ENCODE measurements around the gene DENND4B.
"Not testable (repeated sequence)": the region's sequence is repeated elsewhere in the genome, so short reads cannot be mapped to it uniquely, and the experiment has no call there.

Gene DENND4B

GRCh38 chr1:153928245-153928644 lies 18.3 kb downstream of the DENND4B start:
- DNase-seq, result no peak

GRCh38 chr1:153926405-153926804 lies 20.1 kb downstream of the DENND4B start:
- no peak for DNase-seq

DNA sequence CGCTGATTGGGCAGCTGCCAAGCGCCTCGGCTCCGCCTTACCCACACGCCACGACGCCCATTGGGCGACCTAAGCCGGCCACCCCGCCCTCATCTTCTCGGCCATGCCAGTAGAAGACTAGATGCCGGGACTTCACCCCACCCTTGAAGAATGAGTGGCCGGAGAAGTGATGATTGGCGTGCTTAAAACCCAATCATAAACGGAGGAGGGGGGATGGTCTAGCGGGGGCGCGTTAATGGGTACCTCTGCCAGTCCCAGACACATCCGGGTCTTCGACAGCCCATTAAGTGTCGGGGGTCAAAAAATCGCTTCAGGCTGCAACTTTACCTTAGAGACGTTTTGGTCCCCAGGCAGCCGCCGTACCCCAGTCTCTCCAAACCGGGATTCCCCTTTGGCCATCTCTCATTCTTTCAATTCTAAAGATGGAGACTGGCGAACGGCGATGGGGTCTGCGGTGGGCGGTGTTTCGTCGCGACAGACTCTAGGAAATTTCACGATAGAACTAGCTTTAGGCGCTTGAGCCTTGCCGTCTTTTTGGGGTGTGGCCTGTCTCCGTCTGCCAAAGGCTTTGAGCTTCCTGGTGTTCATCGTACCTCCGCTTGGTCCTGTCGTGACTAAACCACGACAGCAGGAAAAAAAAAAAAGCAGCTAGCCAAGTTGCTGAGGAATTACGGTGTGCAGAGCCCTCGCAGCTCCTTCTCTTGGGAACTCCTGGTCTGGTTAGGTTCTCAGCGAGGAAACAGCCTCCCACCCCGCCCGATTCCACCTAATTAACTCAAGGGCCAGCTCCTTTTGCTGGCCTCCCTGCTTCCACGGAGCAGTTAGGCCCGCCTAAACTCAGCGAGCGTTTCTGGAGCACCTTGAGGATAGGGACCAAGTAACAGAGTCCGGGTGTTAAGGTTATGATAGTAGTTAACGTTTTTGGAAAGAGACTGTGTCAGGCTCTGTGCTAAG lies 23.3 kb downstream of the DENND4B start, which contains the start of gene GATAD2B:
Gene GATAD2B (minus strand): TSS at position 1 of the 954 bp plus-strand sequence. CDS start 94,625 bp downstream, outside the sequence.
- peak; percentile 100 for DNase-seq

DNA sequence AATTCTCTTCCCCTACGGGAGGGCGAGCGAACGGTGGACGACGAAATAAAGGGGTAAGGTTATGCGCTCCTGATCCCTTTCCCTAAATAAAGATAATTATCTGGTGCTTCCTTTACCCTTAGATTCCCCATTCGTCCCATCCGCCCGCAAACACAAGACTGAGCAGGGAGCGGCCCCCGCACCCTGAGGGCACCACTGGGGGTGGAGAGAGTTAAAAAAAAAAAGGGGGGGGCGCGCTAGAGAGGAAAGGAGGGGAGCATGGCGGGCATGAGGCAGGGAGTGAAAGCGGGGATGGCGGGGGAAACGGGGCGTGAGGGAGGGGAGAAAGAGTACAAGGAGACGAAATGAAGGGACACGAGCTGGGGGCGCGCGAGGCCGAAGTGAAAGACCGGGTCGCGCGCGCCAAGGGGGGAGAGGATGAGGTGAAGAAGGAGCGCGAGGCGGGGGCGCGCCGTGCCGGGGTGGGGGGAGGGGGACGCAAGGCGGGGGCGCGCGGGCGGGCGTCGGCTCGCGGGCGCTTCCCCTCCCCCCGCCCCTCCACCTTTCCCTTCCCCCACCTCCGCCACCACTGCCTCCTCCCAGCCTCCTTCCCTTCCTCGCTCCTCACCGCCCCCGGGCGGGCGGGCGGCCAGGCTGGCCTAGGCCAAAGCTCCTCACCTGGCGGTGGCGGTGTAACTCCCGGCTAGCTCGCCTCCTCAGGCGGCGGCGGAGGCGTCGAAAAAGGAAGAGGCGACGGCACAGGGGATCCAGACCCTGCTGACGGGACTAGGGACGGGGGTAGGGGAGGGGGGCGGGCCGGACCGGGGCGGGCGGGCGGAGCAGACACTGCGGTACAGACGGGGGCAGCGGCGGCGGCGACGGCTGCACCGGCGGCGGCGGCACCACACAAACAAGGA lies 24.2 kb downstream of the DENND4B start:
- DNase-seq, result peak; percentile 23

DNA sequence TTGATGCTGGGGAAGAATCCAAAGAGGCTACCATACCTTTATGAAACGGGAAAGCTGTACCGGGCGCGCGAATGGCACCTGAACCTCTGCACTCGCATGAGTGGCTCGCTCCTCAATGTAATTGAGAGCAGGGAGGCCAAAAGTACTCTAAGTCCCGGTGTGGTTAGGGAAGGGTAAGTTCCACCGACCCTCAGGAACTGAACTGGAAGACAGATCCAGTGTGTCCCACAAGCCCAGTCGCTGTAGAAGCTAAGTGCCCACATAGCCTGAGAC lies 24.8 kb downstream of the DENND4B start:
- DNase-seq, result no peak

DNA sequence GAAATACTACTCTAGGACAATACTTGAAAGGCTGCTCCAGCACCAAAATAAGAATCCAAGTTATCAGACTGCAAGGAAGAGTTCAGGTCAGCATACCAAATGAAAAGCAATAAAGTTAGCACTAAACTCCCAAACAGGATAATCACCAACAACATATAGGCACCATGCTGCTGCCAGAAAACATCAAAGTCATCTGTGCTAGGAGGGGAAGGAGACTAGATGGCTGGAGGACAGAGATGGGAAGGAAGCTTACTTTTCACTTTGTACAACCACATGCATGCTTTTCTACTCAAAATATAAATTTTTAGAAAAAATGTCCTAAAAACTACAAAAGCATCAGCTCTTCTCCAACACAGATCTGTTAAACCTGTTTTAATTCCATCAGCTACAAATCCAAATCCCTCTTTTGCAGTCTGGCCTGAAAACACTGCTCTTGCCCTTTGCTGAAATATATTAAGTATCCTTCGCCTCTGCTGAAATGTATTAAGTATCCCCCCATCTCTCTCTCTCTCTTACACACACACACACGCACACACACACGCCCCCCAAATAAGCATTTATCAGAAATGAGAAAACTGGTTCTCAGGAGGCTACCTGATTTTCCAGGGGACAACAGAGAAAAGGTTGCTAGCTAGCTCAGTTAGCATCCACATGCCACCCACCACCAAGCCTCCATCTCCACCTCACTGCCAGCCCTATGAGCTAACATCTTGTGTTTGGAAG lies 25.3 kb downstream of the DENND4B start:
- no peak for DNase-seq

DNA sequence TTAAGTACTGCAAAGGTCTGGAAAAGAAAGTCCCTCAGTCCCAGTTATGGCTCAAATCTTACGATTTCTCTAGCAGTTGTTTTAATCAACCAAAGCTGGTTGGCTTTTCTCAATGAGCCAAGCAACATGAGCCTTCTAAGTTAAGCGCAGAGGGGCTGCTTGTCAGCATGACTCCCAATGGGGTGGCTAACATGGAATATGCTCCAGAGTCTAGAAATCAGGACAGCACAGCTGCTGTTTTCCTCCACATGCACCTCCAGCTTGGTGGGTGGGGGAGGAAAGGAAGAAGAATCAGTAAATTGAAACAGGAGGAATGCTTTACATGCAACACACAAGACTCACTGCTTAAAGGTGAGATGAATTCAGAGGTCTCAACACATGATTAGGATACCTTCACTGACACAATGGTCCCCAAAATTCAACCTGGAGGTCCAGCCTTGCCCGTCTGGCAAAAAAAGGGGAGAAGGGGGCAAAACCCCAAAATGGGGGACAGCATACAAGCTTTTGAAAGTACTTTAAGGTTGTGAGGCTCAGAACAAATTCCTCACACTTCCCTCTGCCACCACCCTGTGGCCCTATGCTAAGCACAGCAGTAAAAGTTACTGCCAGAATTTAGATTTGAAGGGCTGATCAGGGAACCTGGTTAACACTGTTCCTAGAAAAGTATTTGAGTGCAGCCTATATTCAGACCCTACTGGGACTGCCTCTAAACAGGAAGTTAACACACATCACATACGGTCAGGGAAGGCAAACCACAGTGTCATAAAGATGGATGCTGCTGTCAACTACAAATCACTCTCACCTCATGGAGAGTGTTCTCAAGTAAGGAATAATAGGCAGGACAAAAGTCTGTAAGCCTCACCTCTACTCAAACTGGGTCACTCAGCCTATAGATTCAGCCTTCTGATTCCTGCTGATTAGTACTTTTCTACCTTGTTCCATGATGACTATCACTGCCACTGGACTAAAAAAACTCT lies 26.4 kb downstream of the DENND4B start:
- DNase-seq, result no peak

GRCh38 chr1:153916297-153916696 lies 30.2 kb downstream of the DENND4B start:
- no peak for DNase-seq

- DNase-seq, result no peak
These were observed 34.2 kb downstream of the DENND4B start for GRCh38 chr1:153912349-153912748.

- DNase-seq, result not testable (repeated sequence)
These were observed 36.0 kb downstream of the DENND4B start for GRCh38 chr1:153910560-153910959.

- DNase-seq, result no peak
These were observed 38.4 kb downstream of the DENND4B start for GRCh38 chr1:153908071-153908470.

GRCh38 chr1:153907134-153907533 lies 39.4 kb downstream of the DENND4B start:
- DNase-seq, result no peak

- DNase-seq, result no peak
These were observed 40.1 kb downstream of the DENND4B start for GRCh38 chr1:153906396-153906795.

DNA sequence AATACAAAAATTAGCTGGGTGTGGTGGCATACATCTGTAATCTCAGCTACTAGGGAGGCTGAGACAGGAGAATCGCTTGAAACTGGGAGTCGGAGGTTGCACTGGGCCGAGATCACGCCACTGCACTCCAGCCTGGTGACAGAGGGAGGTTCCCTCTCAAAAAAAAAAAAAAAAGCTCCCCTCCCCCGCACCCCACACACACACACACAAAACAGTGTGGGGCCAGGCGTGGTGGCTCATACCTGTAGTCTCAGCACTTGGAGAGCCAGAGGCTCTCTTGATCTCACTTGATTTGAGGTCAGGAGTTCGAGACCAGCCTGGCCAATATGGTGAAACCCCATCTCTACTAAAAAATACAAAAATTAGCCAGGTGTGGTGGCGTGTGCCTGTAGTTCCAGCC lies 40.6 kb downstream of the DENND4B start:
- DNase-seq, result not testable (repeated sequence)

DNA sequence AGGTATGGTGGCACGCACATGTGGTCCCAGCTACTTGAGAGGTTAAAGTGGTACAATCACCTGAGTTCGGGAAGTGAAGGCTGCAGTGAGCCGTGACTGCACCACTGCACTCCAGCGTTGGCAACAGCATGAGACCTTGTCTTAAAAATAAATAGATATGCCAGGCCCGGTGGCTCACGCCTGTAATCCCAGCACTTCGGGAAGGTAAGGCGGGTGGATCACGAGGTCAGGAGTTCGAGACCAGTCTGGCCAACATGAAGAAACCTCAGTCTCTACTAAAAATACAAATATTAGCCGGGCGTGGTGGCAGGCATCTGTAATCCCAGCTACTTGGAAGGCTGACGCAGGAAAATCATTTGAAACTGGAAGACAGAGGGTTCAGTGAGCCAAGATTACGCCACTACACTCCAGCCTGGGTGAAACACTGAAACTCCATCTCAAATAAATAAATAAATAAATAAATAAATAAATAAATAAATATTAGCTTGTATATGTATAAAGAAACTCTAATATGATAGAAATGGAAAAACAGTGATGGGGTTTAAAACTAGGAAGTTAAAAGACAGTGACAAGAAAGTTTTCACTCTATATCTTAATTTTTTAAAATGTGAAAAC lies 42.6 kb downstream of the DENND4B start:
- DNase-seq, result no peak

GRCh38 chr1:153899509-153899908 lies 47.0 kb downstream of the DENND4B start:
- DNase-seq, result no peak

DNA sequence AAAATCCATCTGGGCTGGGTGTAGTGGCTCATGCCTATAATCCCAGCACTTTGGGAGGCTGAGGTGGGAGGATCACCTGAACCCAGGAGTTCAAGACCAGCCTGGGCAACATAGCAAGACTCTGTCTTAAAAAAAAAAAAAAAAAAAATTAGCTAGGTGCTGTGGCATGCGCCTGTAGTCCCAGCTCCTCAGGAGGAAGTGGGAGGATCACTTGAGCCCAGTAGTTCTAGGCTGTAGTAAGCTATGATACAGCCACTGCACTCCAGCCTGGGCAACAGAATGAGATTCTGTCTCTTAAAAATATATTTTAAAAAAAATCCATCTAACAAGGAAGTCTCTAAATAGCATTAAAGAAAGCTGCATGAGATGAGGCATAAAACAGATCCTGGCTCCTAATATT lies 50.7 kb downstream of the DENND4B start:
- not testable (repeated sequence) for DNase-seq

- not testable (repeated sequence) for DNase-seq
These were observed 55.5 kb downstream of the DENND4B start for GRCh38 chr1:153891042-153891441.

GRCh38 chr1:153888533-153888932 lies 58.0 kb downstream of the DENND4B start:
- no peak for DNase-seq

DNA sequence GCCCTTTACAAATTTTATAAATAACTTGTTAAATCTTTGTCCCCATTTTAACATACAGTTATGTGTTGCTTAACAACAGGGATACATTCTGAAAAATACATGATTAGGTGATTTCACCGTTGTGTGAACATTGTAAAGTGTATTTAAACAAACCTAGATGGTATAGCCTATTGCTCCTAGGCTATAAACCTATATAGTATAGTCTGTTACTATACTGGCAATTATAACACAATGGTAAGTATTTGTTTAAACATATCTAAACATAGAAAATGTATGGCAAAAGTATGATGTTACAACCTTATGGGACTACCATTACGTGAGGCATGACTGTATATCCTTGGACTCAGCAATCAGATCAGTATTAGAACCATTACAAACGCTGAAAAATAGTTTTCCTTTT lies 60.4 kb downstream of the DENND4B start:
- DNase-seq, result no peak

DNA sequence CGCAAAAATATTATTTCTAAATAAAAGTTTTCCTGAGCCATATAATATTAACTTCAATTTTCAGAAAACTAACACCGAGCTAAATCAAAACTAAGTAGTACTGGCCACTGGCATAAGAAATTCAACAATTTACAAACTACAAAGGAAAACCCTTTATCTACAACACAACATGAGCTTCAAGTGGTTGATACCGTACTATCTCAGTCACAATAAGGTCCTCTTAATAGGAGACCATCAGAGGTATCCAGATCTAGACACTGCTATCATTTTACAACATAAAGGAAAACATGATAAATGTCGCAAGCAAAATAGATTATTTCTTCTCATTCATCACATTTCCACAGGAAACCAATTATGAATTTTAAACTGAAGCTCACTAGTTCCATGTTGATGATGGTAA lies 63.3 kb downstream of the DENND4B start:
- DNase-seq, result no peak

Measured in fibroblast of skin of scalp (primary cell).